Activated CD4-positive, alpha-beta T cell treated with anti-CD3 and anti-CD28 coated beads for 1 hour (primary cell): ENCODE results near the gene HAUS7.

Experiments used
- DNase-seq: peaks from one replicate; pipeline ENCODE4 v3.0.0-alpha.2; 2020

The HAUS7 gene

GRCh38 chrX:153498453-153498852 lies 28.1 kb upstream of the HAUS7 start:
- no peak for DNase-seq

- DNase-seq = no peak
These were observed 26.2 kb upstream of the HAUS7 start for GRCh38 chrX:153496590-153496959.

GRCh38 chrX:153495903-153496589 lies 25.7 kb upstream of the HAUS7 start:
- no peak for DNase-seq

- DNase-seq = no peak
These were observed 25.0 kb upstream of the HAUS7 start for GRCh38 chrX:153495362-153495751.

- DNase-seq = no peak
These were observed 24.4 kb upstream of the HAUS7 start, which contains the start of gene BGN for GRCh38 chrX:153494541-153495361. BGN (plus strand) TSS chrX:153494980; CDS start chrX:153504632, 9,652 bp downstream.

GRCh38 chrX:153494061-153494460 lies 23.7 kb upstream of the HAUS7 start:
- no peak for DNase-seq

GRCh38 chrX:153493085-153493484 lies 22.7 kb upstream of the HAUS7 start:
- DNase-seq = no peak

- DNase-seq = no peak
These were observed 22.2 kb upstream of the HAUS7 start for GRCh38 chrX:153492543-153492942.

GRCh38 chrX:153491918-153492317 lies 21.5 kb upstream of the HAUS7 start:
- no peak for DNase-seq

GRCh38 chrX:153491351-153491914 lies 21.1 kb upstream of the HAUS7 start:
- no peak for DNase-seq

- DNase-seq = no peak
These were observed 20.0 kb upstream of the HAUS7 start for GRCh38 chrX:153490217-153490930.

- no peak for DNase-seq
These were observed 18.0 kb upstream of the HAUS7 start for GRCh38 chrX:153488231-153488914.

GRCh38 chrX:153487590-153488071 lies 17.3 kb upstream of the HAUS7 start:
- DNase-seq = no peak

- no peak for DNase-seq
These were observed 15.8 kb upstream of the HAUS7 start for GRCh38 chrX:153486171-153486570.

GRCh38 chrX:153485396-153486080 lies 15.2 kb upstream of the HAUS7 start:
- DNase-seq = no peak

- DNase-seq = no peak
These were observed 12.1 kb upstream of the HAUS7 start for GRCh38 chrX:153482376-153483015.

- no peak for DNase-seq
These were observed 10.7 kb upstream of the HAUS7 start for GRCh38 chrX:153481043-153481442.

- DNase-seq = no peak
These were observed 8.4 kb upstream of the HAUS7 start for GRCh38 chrX:153478746-153479145.

GRCh38 chrX:153477901-153478300 lies 7.5 kb upstream of the HAUS7 start:
- no peak for DNase-seq

- DNase-seq = no peak
These were observed 7.0 kb upstream of the HAUS7 start for GRCh38 chrX:153477364-153477857.

GRCh38 chrX:153476666-153477363 lies 6.4 kb upstream of the HAUS7 start:
- no peak for DNase-seq
